Neural progenitor cell (in vitro differentiated cells): ENCODE results near the gene MYO15A. TPM values are rescaled to one million over a fixed set of nuclear protein-coding genes. Genes with fewer than 3 reads are reported as not detected.

ENCODE experiments used
- DNase-seq: peaks from one replicate; pipeline ENCODE4 v3.0.0-alpha.2; 2016; ENCODE audit warnings: low spot score
- H2AFZ ChIP-seq: fragments of 200-600 bp; sonication (generic); replicated peaks from 2 replicates; pipeline ENCODE4 v1.6.1; 2016; ENCODE audit warnings: antibody characterized with exemption
- H3F3A ChIP-seq: fragments of 200-600 bp; sonication (generic); 2 replicates; pipeline ENCODE4 v1.6.1; 2016; ENCODE audit warnings: antibody characterized with exemption, low read depth
- H3K27ac ChIP-seq: fragments of 200-600 bp; sonication (generic); 2 replicates; pipeline ENCODE4 v1.5.1; 2016; ENCODE audit warnings: mild to moderate bottlenecking
- H3K27me3 ChIP-seq: fragments of 200-600 bp; sonication (generic); 2 replicates; pipeline ENCODE4 v1.6.1; 2016; ENCODE audit warnings: mild to moderate bottlenecking, moderate library complexity
- H3K36me3 ChIP-seq: fragments of 200-600 bp; sonication (generic); 2 replicates; pipeline ENCODE4 v1.5.1; 2016
- H3K4me1 ChIP-seq: fragments of 200-600 bp; sonication (generic); 2 replicates; pipeline ENCODE4 v1.6.1; 2016; ENCODE audit warnings: mixed run types
- H3K4me2 ChIP-seq: fragments of 200-600 bp; sonication (generic); 2 replicates; pipeline ENCODE4 v1.6.1; 2016
- H3K4me3 ChIP-seq: fragments of 200-600 bp; sonication (generic); 2 replicates; pipeline ENCODE4 v1.5.1; 2016
- H3K79me2 ChIP-seq: fragments of 200-600 bp; sonication (generic); 2 replicates; pipeline ENCODE4 v1.6.1; 2016; ENCODE audit warnings: low read depth
- H3K9ac ChIP-seq: fragments of 200-600 bp; sonication (generic); 2 replicates; pipeline ENCODE4 v1.6.1; 2016
- H3K9me3 ChIP-seq: fragments of 200-600 bp; sonication (generic); 2 replicates; pipeline ENCODE4 v1.5.1; 2016; ENCODE audit warnings: low read depth
- H4K20me1 ChIP-seq: fragments of 200-600 bp; sonication (generic); 2 replicates; pipeline ENCODE4 v1.6.1; 2016; ENCODE audit warnings: low read depth
- H3K27ac Mint-ChIP-seq: 3 replicates; pipeline ENCODE4 v1.8.0; 2021; ENCODE audit warnings: mixed read lengths
- H3K27me3 Mint-ChIP-seq: 2 replicates; pipeline ENCODE4 v1.8.0; 2022; ENCODE audit warnings: low read depth, mild to moderate bottlenecking, inconsistent platforms, moderate library complexity, mixed read lengths; ENCODE audit not compliant: insufficient read depth
- H3K36me3 Mint-ChIP-seq: 3 replicates; pipeline ENCODE4 v1.8.0; 2021; ENCODE audit warnings: mixed read lengths
- H3K4me1 Mint-ChIP-seq: 3 replicates; pipeline ENCODE4 v1.8.0; 2021; ENCODE audit warnings: mixed read lengths
- H3K4me3 Mint-ChIP-seq: 3 replicates; pipeline ENCODE4 v1.8.0; 2021; ENCODE audit warnings: mild to moderate bottlenecking, moderate library complexity, mixed read lengths
- H3K9me3 Mint-ChIP-seq: 3 replicates; pipeline ENCODE4 v1.8.0; 2020; ENCODE audit warnings: mixed read lengths
- EZH2 ChIP-seq: fragments of 200-600 bp; sonication (generic); IDR thresholded peaks from 2 replicates; pipeline ENCODE4 v1.6.1; 2017; ENCODE audit warnings: antibody characterized with exemption, mild to moderate bottlenecking, moderate library complexity
- EZH2phosphoT487 ChIP-seq: fragments of 200-600 bp; sonication (generic); IDR thresholded peaks from 2 replicates; pipeline ENCODE4 v1.6.1; 2017; ENCODE audit warnings: antibody characterized with exemption
- total RNA-seq: library from RNA; depleted of rRNA; stranded (reverse); fragments of >200 nt; gene quantifications from 2 replicates; pipeline ENCODE4 v1.2.3, GENCODE V29; 2015; ENCODE audit warnings: low replicate concordance
- TF ChIP-seq, protein P1 (sequence below): fragments of 200-600 bp; sonication (generic); IDR thresholded peaks from 2 replicates; pipeline ENCODE4 v1.5.1; 2017; ENCODE audit warnings: antibody characterized with exemption, mild to moderate bottlenecking

MYO15A gene
- total RNA-seq, 1 donor from 2014 or later, result 1.2 TPM

DNA sequence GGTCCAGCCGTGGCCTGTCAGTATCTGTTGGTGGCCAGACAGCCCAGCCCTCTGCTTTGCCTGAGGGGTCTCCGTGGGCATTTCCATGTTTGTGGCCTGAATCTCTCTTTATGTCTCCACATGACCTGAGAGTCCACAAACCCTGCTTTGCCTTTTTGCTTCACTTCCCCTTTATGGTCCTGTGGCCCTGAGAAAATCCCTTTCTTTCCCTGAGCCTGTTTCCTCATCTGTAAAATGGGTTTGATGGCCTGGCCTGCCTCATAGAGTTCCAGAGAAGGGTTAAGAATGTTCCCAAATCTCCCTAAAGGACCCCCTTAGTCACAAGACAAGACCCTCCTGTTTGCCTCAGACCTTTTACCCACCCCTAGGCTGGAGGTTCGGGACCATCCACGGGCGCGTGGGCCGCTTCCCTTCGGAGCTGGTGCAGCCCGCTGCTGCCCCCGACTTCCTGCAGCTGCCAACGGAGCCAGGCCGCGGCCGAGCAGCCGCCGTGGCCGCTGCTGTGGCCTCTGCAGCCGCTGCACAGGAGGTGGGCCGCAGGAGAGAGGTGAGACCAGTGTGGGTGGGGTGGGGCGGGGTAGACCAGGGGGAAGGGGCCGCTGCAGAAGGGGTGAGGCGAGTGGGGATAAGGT is 48.9 kb downstream of the MYO15A start:
- H3K4me1 Mint-ChIP-seq, result peaks cover 61% of the 10 kb centered on the region
- Histone ChIP-seq H3K4me1 (peaks cover 14% of the 10 kb centered on the region), H3K36me3 (no peaks in the 10 kb centered on the region), H3K79me2 (no peaks in the 10 kb centered on the region), H3K27me3 (no peaks in the 10 kb centered on the region), H3K27ac (no peak overlapping the region), H3K9me3 (no peaks in the 10 kb centered on the region), H3K4me3 (peak overlapping the region; percentile 50), H3F3A (peaks cover 16% of the 10 kb centered on the region), H3K4me2 (peak overlapping the region; percentile 76), H2AFZ (no peak overlapping the region), H4K20me1 (no peaks in the 10 kb centered on the region), H3K9ac (no peak overlapping the region)
- no peaks in the 10 kb centered on the region for H3K9me3 Mint-ChIP-seq
- H3K27ac Mint-ChIP-seq, result no peak overlapping the region
- H3K27me3 Mint-ChIP-seq, result peaks cover 8% of the 10 kb centered on the region
- H3K36me3 Mint-ChIP-seq, result no peaks in the 10 kb centered on the region
- DNase-seq, result no peak
- H3K4me3 Mint-ChIP-seq, result no peak overlapping the region
- TF ChIP-seq, protein P1, sequence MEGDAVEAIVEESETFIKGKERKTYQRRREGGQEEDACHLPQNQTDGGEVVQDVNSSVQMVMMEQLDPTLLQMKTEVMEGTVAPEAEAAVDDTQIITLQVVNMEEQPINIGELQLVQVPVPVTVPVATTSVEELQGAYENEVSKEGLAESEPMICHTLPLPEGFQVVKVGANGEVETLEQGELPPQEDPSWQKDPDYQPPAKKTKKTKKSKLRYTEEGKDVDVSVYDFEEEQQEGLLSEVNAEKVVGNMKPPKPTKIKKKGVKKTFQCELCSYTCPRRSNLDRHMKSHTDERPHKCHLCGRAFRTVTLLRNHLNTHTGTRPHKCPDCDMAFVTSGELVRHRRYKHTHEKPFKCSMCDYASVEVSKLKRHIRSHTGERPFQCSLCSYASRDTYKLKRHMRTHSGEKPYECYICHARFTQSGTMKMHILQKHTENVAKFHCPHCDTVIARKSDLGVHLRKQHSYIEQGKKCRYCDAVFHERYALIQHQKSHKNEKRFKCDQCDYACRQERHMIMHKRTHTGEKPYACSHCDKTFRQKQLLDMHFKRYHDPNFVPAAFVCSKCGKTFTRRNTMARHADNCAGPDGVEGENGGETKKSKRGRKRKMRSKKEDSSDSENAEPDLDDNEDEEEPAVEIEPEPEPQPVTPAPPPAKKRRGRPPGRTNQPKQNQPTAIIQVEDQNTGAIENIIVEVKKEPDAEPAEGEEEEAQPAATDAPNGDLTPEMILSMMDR, result no peak
- TF ChIP-seq EZH2phosphoT487 (no peak), EZH2 (no peak)

DNA sequence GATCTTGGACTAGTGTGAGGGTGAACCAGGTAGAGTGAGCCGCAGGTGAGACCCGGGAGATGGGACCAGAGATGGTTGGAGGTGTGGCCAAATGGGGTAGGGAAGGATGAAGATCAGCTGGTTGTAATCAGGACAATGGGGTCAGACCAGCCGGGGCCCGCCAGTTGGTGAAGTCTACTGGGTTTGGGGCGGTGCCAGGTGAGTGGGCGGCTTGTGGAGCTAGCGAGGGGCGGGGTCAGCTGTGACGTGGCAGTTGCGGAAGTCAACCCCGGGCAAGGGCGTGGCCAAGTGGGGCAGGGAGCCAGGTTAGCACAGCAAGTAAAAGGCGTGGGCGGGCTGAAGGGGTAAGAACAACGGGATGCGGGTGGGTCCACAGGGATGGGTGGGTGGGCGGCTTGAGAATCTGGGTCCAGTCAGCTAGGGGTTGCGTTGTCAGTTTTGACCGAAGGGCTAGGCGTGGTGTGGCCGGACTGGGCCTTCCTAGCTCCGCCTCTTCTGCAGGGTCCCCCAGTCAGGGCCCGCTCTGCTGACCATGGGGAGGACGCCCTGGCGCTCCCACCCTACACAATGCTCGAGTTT is 49.6 kb downstream of the MYO15A start:
- Histone ChIP-seq H3F3A (peaks cover 10% of the 10 kb centered on the region), H3K4me2 (peak overlapping the region; percentile 76), H3K4me1 (peaks cover 8% of the 10 kb centered on the region), H3K9ac (no peak overlapping the region), H3K27ac (no peak overlapping the region), H3K79me2 (no peaks in the 10 kb centered on the region), H3K9me3 (no peaks in the 10 kb centered on the region), H3K36me3 (no peaks in the 10 kb centered on the region), H3K27me3 (no peaks in the 10 kb centered on the region), H2AFZ (no peak overlapping the region), H4K20me1 (no peaks in the 10 kb centered on the region), H3K4me3 (peak overlapping the region; percentile 50)
- TF ChIP-seq, protein P1, result no peak
- TF ChIP-seq EZH2, result no peak
- TF ChIP-seq EZH2phosphoT487, result no peak
- Mint-ChIP-seq H3K27me3 (peaks cover 8% of the 10 kb centered on the region), H3K9me3 (no peaks in the 10 kb centered on the region), H3K36me3 (no peaks in the 10 kb centered on the region), H3K27ac (peak overlapping the region; percentile 74), H3K4me1 (peaks cover 63% of the 10 kb centered on the region), H3K4me3 (no peak overlapping the region)
- DNase-seq, result peak; percentile 94

DNA sequence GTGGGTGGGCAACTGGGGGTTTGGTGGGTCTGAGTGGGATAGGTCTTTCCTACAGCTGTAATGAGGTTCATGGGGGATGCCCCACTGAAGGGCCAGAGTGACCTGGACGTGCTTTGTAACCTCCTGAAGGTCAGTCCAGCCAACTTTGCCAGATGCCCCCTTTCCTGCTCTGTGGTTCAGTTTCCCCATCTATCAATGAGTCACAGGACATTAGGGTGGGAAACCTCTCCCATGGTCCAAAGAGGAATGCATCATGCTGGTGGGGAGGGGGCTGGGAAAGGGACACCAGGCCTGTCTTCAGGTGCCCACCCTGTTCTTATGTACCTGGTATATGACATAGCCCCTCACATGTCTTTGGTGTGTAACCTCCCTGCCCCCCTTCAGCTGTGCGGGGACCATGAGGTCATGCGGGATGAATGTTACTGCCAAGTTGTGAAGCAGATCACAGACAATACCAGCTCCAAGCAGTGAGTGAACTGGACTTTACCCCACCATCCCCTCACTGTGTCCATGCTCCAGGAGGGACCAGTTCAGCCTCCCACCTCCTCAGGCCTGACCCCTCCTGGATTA is 51.1 kb downstream of the MYO15A start:
- Histone ChIP-seq H2AFZ (no peak overlapping the region), H3K4me2 (no peak overlapping the region), H3K4me3 (no peak overlapping the region), H3K36me3 (no peaks in the 10 kb centered on the region), H3K79me2 (no peaks in the 10 kb centered on the region), H3K27ac (no peak overlapping the region), H3K9me3 (no peaks in the 10 kb centered on the region), H3K27me3 (no peaks in the 10 kb centered on the region), H3K4me1 (peaks cover 4% of the 10 kb centered on the region), H4K20me1 (no peaks in the 10 kb centered on the region), H3K9ac (no peak overlapping the region), H3F3A (peaks cover under 1% of the 10 kb centered on the region)
- no peak overlapping the region for H3K4me3 Mint-ChIP-seq
- no peak for TF ChIP-seq EZH2phosphoT487
- TF ChIP-seq, protein P1, result no peak
- TF ChIP-seq EZH2, result no peak
- peaks cover 62% of the 10 kb centered on the region for H3K4me1 Mint-ChIP-seq
- no peak for DNase-seq
- H3K9me3 Mint-ChIP-seq, result no peaks in the 10 kb centered on the region
- no peaks in the 10 kb centered on the region for H3K36me3 Mint-ChIP-seq
- H3K27ac Mint-ChIP-seq, result peak overlapping the region; percentile 21
- H3K27me3 Mint-ChIP-seq, result peaks cover 9% of the 10 kb centered on the region
